ENCODE results near the gene DISC1.

Gene DISC1

DNA sequence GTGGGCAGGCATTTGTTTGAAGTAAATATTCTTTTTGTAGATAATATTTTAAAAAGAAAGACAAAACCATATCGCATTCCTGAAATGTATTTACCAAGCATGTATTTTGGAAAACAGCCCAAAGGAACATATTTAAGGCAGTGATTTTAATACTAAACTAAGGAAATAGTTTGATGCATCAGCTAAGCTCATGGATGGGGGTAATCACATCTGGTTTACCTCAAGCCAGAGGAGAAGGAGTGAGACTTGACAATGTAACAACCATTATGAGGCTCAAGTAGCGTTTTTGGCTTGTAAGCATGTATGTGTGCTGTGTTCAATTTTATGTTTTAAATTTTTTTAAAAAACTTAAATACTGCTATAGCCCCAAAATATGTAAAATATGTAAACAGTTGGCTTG is 390.5 kb downstream of the DISC1 start:
- DNase-seq, result no peak

DNA sequence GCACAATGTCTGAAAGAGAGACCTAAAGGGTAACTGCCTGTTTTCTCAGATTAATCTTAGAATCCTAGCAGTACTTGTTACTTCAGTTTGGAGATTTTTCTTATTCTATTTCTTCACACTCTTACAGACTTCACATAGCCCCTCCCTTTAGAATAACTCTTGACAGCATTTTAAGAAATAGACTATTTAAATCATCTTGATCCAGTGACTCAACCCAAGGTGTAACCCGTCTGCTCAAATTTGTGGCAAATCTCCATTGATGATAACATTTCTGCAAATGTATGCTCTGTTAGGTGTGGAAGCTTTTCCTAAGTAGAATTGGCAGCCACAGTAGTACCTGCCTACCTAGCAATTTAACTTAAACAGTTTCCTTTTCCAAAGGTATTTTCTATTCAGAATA is 391.2 kb downstream of the DISC1 start:
- no peak for DNase-seq

DNA sequence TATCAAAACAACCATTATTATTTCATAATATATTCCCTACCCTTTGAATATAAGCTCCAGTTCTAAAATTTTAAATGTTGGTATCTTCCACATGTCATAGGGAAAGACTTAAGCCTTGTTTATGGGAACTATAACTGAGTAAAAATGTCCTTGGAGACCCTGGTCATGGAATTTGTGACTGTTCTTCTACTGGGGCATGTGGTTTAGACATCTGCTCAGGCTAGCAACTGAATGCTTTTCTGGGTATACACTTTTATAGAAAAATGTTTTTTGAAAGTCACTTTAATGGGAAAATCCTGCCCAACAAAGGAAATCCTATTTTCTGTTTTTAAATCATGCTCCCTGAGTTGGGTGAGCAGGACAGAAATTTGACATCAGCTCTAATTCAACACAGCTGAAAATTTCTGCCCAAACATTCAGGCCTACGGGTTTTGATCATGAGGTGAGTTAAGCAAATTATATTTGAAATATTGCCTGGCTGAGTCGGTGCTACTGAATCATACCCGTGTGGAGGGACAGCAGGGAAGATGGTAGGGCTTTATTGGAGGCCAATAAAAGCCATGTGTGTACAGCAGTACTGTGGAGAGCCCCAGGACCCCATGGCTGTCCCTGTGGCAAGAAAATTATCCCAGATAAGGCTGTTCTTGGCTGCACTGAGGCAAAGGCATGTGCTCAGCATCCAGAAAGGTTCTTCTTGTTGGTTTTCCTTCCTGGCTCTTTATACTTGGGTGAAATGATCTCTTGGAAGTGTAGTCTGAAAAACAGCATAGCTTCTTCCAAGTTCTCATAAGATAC is 391.8 kb downstream of the DISC1 start:
- DNase-seq, result no peak

DNA sequence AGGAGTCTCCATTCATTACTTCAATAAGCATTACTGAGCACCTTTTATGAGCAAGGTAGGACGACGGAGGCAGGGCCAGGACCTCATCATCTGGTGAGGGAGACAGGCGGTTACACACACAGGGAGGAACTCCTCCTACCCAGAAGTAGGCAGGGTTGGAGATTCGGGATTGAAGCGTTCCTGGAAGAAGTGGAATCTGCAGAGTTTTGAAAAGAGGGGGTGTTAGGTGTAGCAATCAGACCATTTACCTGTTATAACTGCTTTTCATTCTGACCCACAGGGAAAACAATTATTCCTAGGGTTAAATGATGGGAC is 392.4 kb downstream of the DISC1 start:
- DNase-seq, result no peak

DNA sequence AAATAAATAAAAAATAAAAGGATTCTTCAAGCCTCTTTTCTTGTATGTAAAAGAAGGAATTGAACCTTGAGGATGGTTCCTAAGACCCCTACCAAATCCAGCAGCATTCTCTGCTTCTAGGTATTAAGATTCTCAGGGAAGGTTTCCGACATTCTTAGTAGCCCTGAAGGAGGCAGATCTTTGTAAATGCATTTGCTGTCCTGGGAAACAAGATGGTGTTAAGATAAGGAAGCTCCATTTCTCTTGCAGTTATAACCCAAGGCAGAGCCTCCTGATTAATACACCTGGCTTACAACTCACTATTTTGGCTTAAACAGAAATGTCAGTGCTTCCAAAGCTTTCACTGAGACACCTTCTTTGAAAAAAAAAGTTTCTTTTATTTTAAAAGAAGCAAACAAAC is 393.8 kb downstream of the DISC1 start:
- no peak for DNase-seq

DNA sequence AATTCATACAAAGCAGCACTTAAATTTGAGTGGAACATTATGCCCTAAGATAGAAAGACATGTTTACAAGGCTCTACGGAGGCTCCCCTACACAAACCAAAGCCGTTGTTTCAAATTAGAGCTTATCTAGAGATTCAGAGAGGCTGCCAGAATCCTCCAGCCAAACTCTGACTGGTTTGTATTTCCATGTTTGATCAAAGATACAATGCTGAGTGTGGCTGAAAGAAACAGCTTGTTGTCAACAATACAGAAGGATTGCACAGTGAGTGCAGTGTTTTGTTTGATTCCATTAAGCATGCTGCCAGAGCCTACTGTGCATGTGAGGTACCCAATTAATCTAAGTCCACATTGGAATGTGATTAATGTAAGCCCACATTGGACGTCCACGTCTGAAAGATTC is 402.7 kb downstream of the DISC1 start:
- DNase-seq, result no peak

DNA sequence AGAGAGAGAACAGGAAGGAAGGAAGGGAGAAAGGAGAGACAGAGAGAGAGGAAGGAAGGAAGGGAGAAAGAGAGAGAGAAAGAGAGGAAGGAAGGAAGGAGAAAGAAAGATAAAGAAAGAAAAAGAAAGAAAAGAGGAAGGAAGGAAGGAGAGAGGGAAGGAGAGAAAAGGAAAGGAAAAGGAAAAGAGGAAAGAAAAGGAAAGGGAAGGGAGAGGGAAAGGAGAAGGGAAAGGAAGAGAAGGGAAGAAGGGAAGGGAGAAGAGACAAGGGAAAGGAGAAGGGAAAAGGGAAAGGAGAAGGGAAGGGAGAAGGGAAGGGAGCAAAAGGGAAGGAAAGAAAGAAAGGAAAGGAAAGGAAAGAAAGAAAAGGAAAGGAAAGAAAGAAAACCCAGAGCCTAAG is 404.6 kb downstream of the DISC1 start:
- DNase-seq, result no peak

DNA sequence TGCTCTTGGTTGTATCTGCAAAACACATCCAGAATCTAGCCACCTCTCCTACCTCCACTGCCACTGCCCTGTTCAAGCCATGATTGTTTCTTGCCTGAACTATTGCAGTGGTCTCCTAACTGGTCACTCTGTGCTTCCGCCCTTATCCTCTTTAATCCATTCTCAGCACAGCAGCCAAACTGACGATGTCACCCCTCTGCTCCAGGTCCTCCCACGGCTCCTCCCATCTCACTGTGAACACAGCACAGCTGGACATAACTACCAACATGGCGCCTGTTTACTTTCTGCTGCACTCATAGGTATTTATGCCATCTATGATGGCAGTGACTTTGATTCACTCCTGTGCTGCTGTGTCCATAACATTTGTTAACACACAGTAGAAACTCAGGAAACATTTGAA is 406.7 kb downstream of the DISC1 start:
- DNase-seq, result no peak

DNA sequence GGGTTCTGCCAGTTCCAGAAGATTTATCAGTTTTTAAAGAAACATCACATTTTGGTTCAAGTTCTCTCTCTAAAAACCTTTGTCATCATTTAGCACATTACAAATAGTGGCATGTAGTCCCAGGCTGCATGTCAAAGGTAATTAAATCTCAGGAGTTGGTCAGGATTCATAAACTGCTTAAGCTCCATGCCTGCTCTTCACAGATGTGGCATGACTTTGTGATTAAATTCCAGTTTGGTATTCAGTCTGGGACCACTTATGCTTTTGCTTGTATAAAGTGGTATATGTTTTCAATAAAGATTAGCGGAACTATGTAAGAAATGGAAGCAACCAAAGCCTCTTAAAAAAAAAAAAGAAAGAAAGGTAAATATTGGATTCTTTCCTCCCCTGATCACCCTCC is 408.0 kb downstream of the DISC1 start:
- DNase-seq, result no peak

DNA sequence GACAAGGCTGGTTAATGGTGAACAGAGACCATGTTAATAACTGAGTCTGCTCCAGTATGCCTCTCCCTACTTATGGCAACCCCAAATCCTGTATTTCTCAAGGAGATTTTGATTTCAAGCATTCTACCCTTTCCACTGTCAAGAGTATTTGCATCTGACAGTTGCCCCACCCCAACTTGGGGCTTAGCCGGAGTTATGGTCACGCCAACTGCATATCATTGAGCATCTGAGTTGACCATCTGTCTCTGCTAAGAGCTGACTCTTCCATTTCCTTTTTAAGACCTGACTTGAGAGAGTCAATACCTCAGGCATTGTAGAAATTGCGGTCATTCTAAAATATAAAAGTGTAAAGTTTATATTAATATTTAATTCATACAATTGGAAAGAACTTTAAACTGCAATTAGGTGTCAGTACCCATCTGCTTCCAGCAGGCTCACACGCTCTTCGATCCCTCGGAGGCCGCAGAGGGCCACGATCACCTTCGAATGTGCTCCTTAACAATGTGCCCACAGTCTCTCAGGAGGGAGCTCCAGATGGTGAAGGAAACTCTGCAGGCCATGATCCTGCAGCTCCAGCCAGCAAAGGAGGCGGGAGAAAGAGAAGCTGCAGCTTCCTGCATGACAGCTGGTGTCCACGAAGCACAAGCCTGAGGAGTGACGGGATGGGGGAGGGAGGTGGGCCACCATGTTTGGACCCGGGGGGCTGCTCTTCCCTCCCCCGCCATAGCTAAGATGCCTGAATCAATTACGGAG is 409.8 kb downstream of the DISC1 start:
- no peak for DNase-seq

DNA sequence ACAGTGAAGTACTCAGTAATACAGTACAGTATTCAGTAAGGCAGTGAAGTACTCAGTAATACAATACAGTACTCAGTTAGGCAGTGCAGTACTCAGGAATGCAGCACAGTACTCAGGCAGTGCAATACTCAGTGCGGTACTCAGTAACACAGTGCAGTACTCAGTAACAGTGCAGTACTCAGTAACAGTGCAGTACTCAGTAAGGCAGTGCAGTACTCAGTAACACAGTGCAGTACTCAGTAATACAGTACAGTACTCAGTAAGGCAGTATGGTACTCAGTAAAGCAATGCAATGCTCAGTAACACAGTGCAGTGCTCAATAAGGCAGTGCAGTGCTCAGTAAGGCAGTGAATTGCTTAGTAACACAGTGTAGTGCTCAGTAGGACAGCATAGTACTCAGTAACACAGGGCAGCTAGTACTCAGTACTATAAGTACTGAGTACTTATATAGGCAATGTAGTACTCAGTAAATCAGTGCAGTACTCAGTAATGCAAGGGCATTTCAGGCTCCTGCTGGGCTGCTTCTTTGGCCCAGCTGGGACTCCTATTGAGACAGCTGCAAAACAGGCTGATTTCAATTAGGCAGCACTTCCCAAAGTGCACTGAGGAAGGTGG is 411.3 kb downstream of the DISC1 start:
- no peak for DNase-seq

DNA sequence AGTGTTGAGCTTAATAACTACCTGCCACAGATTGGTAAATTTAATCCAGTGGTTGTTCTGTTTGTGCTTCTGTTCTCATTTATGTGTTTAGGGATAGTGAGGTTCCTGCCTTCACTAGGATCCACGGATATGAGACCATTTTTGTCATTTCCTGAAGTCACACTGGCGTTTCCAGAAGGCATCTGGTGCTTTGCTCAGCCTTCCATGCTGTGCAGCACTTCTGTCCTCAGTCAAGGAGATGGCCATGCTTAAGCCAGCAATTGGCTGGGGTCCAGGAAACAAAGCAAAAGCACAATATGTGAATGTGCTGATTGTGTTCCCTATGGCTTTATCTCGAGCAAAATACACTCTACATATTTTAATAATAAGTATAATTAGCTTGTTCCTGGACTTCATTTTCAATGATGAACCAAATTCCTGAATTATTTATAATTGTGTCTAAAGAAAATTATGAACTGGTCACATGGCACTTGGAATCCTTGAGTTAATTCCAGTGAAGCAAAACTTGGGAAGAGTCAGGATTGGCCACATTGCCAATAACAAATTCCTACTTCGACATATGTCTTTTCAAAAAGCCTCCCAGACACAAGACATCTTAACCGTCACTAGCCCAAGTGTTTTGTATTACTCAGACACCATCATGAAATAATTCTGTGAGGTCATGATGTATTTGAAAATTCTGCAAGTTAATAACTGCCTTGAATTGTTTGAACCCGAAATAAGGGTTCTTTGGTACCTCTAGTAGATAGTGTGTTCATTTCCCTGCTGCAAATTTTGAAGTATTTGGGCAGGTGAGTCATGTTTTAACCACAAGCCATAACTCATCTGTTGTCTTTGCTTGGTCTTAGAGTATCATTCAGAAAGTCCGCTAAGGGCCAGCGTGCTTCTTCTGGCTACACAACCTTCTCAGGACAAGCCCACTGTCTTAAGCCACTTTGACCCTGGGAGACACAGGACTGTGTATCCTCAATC is 412.4 kb downstream of the DISC1 start:
- no peak for DNase-seq

DNA sequence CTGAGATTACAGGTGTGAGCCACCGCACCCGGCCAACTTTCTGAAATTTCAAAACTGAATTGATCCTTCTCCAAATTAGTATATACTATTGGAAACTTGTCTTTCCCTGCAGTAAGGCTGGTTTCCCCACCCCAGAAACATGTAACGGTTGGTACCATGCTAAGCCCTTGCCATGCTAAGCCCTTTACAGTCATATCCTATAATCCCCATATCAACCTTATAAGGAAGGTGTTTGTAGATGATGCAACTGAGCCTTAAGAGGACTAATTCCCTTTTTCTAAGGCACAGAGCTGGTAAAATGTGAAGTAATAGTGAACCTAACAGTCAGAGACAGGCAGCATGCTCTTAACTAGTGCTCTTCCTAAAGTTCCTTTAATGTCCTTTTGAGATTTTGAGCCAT is 413.7 kb downstream of the DISC1 start:
- DNase-seq, result no peak

DNA sequence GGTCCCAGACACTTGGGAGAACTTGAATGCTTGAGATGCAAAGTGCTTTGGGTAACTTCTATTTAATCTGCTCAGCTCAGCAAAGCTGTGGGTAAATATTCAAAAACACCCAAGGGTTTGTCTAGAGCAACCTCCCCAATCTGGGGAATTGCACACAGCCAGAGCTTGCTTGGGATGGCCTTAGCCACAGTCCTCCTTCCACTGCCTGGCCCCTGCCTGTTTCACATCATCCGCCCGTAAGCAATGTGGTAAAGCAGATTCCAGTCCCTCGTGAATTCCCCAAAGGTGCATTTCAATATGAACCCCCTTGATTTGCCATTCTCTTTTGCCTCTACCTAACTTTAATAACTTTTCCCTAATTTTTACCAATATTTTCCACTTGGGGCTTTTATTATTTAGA is 418.1 kb downstream of the DISC1 start:
- no peak for DNase-seq

DNA sequence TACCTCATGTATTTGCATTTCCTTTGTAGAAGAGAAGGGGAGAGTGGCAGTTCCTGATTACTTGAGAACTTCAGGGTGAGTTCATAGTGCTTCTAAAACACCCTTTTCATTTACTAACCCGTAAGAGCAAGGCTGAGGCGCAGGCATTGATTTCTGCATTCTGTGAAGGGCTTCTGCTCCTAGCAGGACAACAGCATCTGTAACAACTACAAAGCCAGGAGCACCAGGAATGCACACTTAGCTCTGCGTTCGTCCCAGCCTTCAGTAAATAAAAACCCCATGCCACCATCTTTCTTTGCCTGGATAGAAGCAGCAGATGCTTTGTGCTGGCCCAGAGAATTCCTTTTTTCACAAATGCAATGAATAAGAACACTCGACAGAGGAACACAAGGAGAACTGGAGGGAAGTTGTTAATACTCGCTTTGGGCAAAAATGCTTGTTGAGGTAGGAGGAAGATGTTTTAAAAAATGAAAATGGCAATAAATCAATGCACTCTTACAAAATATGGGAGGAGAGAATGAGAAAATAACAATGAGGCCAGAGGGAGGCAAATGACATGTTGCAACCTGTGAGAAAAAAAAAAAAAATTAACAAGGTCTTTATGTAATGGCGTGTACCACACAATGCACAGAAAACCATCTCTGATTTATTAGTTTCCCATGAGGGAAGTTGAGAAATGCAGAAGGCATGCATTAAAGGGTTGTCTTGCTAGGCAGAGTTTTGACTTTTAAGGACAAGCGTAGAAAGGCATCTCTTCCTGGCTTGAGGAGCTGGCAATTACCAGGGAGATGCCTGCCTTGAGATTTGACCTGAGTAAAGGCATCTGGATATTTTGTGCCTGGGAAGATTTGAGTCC is 418.8 kb downstream of the DISC1 start:
- no peak for DNase-seq

DNA sequence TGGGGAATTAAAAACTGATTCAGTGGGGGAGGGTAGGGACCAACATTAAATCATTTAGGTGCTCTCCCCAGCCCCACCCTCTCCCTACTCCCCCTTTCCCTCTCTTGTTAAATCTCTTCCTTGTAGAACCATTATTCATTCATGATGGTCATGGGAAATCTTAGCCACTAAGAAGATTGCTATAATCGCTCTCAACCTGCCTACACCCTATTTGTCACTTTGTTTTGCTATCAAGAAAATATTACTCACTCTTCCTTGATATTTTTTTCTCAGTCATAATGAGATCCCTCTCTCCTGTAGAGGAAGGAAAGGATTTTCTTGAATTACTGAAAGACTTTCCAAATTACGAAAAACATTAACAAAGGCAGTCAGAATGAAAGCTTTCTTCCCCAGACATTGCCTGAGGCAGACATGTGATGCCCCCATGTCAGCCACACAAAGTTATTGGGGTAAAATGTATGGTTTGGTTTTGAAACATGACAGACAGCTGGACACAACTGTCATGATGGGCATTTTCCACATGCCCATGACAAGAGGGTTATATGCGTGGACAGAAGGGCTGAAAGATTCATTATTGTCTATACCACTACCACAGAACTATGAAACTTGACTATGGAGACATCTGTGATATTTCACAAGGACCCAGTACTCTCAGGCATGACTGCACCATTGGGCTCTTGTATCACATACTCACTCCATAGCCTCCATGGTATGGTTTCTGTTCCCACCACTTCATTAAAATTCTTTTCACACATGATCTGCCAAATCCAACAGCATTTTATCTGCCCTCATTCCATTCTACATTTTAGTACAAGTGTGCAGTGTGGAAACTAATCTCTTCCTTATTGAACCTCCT is 420.1 kb downstream of the DISC1 start:
- DNase-seq, result no peak

DNA sequence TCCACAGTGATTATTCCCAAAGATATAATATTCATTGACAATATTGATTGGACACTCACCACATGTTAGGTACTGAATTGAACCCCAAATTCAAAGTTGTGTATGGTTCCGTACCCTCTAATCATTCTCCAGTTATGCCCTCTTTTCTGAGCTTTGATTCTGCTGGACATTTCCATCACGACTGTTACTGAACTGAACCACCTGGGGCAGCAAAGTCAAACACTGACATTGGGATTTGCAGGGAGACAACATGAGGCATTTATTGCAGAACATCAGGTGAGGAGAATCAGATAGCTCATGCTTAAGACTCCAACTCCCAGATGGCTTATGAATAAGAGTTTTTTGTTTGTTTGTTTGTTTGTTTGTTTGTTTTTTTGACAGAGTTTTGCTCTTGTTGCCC is 420.9 kb downstream of the DISC1 start:
- DNase-seq, result no peak

DNA sequence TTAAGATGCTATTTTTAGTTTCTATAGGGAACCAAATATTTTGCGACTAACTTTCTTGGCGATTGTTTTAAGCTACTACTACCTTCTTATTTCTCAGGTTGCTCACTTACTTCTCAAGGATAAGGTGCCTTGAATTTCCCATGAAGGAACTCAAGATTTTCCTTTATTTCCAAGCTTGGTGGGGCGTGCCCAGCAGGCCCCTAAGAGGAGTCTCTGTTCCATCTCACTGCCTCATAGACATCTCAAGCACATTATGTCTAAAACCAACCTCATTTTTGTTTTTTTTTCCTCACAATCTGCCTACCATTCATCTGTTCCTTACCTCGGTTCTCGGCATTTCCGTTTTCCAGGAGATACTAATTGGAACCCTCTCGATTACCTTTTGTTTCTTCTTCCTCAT is 421.9 kb downstream of the DISC1 start:
- DNase-seq, result no peak

DNA sequence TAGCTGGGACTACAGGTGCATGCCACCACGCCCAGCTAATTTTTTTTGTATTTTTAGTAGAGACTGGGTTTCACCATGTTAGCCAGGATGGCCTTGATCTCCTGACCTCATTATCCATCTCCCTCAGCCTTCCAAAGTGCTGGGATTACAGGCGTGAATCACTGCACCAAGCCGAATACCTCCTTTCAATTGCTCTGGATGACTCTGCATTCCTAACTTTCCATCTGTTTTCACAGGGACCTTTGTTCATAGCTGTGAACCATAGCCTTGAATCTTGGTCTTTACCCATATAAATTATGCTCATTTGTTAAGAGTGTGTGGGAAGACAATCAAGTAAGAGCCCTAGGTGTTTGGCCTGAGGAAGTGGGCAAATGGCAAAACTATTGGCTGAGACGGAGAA is 422.7 kb downstream of the DISC1 start:
- no peak for DNase-seq

DNA sequence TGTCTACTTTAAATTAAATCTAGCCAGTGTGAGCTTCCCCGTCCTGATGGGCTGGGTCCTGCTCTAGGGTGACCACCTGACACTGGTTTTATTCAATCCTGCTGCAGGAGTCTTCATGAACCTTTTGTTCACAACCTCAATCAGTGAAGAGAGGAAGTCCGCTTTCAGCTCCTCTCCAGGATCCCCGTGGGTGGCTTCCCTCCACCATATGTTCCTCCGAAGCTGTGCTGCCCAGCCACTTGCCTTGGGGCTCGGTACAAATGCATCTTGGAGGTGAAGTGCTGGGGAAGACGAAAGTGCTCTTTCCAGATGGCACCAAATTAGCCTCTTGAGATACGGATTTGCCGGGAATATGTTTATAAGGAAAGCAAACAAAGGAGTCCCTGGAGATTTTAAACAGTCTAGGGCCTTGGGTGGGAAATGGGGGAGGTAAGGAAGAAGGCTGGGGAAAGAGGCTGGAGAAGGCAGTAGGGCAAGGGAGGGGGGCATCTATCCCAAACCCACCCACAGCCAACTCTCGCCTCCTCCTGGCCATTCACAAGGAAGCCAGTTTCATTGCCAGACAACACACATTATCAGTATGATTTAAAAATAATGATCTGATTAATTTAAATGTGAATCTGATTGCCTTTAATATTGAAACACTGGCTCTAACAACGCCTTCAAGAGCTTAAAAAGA is 430.8 kb downstream of the DISC1 start:
- DNase-seq, result no peak

DNA sequence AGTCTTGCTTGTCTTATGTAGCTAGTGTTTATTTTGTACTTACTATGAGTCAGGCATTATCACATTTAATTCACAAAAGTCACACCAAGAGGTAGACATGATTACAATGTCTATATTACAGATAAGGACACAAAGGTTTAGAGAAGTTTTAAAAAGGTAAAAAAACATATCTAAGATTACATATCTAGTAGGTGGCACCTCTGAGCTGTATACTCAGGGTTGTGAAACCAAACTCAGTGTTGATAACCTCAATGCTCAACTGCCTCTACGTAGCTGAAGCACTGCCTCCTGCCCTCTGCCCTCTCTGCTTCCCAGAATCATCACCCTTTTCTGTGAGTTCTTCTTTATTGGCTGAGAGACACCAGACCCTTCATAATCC is 431.3 kb downstream of the DISC1 start:
- DNase-seq, result no peak

Measured in T-helper 1 cell (primary cell).